ENCODE measurements around the gene TGFBR3. TPM values are rescaled to one million over a fixed set of nuclear protein-coding genes. Genes with fewer than 3 reads are reported as not detected.

TGFBR3 gene
- total and polyA plus RNA-seq, 9 of the 15 experiments (the other 6 are each of a cell fraction or from before 2014, with no cell fraction given) = 3.6 to 32.4 (median 15.6) TPM

GRCh38 chr1:91727763-91728162 is 158.2 kb downstream of the TGFBR3 start:
- H3K9me3 ChIP-seq (replicated peaks; ENCODE audit: control insufficient read depth, insufficient read depth, low read depth, low read length) = no peaks in the 10 kb centered on the region
- H3K4me2 ChIP-seq (ENCODE audit: insufficient read depth, low read length) = peak overlapping the region; percentile 11; the same call in 1 of the 2 replicates
- peaks cover 45% of the 10 kb centered on the region; the same call in 2 of the 3 replicates for H3K36me3 ChIP-seq (ENCODE audit: control insufficient read depth, insufficient read depth, low read length)
- no peak overlapping the region; a peak in 1 of 4 replicates for H3K9ac ChIP-seq (ENCODE audit: insufficient read depth in 1 of 2, low read depth in 2 of 2, low read length in 2 of 2)
- in situ Hi-C loops (cut with MboI) (no loop called here), intact Hi-C loops (cut with micrococcal nuclease) (no loop called here)
- H4K20me1 ChIP-seq (replicated peaks; ENCODE audit: control insufficient read depth, insufficient read depth, low read length) = no peaks in the 10 kb centered on the region
- no peaks in the 10 kb centered on the region for H3K27me3 ChIP-seq (ENCODE audit: control insufficient read depth in 2 of 2, insufficient read depth in 2 of 2, low read length in 2 of 2)
- WGBS (ENCODE audit: insufficient coverage, low coverage, missing lambda C conversion rate) = 49% methylated on average over 2 of the region's 2 CpGs
- FAIRE-seq = peak; percentile 54
- H3K27ac ChIP-seq (ENCODE audit: extremely low read depth, low read depth, low read length) = peak overlapping the region; percentile 22; the same call in 1 of the 3 replicates
- CTCF ChIA-PET (ENCODE audit: low intra/inter-chr PET ratio) = no interaction called here
- peaks cover 23 to 65% of the 10 kb centered on the region in 2 experiments for H3K4me1 ChIP-seq (replicated peaks in 1 of 2; ENCODE audit: control insufficient read depth in 2 of 2, insufficient read depth in 2 of 2, low read length in 2 of 2)
- DNase-seq (ENCODE audit: extremely low read depth in 1 of 4, low spot score in 3 of 4) = peak in 2 of 4 experiments; percentile 41 to 65
- no peak for ATAC-seq
- H3K9me1 ChIP-seq (ENCODE audit: control insufficient read depth, insufficient read depth, low read length) = no peaks in the 10 kb centered on the region
- POLR2A ChIA-PET = interaction anchor here (0.8 to 2.0 kb wide), 4 partner anchors 9 to 20 kb away, joined by 3 to 5 read pairs (median 4); no protein-coding TSS in a partner anchor
- peak overlapping the region; percentile 18; the same call in 1 of the 2 replicates for H2AFZ ChIP-seq (ENCODE audit: low read depth, low read length)
- H3K79me2 ChIP-seq (ENCODE audit: control insufficient read depth, insufficient read depth, low read length) = no peaks in the 10 kb centered on the region
- BruUV-seq (replicated peaks) = no TSS peak
- H3K4me3 ChIP-seq = no peak overlapping the region
- TF ChIP-seq E2F5 (CRISPR knock-in tag; IDR thresholded peaks at IDR 0.05) = no peak
- TF ChIP-seq FOXJ3 (CRISPR knock-in tag; IDR thresholded peaks at IDR 0.05) = no peak
- no peak for TF ChIP-seq VEZF1 (CRISPR knock-in tag; IDR thresholded peaks at IDR 0.05)
- no peak for TF ChIP-seq PCBP2 (IDR thresholded peaks at IDR 0.05; ENCODE audit: low read depth, low read length, poor library complexity, severe bottlenecking)
- TF ChIP-seq XRCC3 (IDR thresholded peaks at IDR 0.05) = no peak
- peak; percentile 59; the same call in 1 of the 2 replicates for TF ChIP-seq SMARCA4 (IDR thresholded peaks at IDR 0.05)
- no peak for TF ChIP-seq PML (IDR thresholded peaks at IDR 0.05; ENCODE audit: low read length)
- TF ChIP-seq L3MBTL2 (IDR thresholded peaks at IDR 0.05) = peak; percentile 76
- TF ChIP-seq ZNF584 (CRISPR knock-in tag; IDR thresholded peaks at IDR 0.05; ENCODE audit: low read depth) = no peak
- TF ChIP-seq, protein P1, sequence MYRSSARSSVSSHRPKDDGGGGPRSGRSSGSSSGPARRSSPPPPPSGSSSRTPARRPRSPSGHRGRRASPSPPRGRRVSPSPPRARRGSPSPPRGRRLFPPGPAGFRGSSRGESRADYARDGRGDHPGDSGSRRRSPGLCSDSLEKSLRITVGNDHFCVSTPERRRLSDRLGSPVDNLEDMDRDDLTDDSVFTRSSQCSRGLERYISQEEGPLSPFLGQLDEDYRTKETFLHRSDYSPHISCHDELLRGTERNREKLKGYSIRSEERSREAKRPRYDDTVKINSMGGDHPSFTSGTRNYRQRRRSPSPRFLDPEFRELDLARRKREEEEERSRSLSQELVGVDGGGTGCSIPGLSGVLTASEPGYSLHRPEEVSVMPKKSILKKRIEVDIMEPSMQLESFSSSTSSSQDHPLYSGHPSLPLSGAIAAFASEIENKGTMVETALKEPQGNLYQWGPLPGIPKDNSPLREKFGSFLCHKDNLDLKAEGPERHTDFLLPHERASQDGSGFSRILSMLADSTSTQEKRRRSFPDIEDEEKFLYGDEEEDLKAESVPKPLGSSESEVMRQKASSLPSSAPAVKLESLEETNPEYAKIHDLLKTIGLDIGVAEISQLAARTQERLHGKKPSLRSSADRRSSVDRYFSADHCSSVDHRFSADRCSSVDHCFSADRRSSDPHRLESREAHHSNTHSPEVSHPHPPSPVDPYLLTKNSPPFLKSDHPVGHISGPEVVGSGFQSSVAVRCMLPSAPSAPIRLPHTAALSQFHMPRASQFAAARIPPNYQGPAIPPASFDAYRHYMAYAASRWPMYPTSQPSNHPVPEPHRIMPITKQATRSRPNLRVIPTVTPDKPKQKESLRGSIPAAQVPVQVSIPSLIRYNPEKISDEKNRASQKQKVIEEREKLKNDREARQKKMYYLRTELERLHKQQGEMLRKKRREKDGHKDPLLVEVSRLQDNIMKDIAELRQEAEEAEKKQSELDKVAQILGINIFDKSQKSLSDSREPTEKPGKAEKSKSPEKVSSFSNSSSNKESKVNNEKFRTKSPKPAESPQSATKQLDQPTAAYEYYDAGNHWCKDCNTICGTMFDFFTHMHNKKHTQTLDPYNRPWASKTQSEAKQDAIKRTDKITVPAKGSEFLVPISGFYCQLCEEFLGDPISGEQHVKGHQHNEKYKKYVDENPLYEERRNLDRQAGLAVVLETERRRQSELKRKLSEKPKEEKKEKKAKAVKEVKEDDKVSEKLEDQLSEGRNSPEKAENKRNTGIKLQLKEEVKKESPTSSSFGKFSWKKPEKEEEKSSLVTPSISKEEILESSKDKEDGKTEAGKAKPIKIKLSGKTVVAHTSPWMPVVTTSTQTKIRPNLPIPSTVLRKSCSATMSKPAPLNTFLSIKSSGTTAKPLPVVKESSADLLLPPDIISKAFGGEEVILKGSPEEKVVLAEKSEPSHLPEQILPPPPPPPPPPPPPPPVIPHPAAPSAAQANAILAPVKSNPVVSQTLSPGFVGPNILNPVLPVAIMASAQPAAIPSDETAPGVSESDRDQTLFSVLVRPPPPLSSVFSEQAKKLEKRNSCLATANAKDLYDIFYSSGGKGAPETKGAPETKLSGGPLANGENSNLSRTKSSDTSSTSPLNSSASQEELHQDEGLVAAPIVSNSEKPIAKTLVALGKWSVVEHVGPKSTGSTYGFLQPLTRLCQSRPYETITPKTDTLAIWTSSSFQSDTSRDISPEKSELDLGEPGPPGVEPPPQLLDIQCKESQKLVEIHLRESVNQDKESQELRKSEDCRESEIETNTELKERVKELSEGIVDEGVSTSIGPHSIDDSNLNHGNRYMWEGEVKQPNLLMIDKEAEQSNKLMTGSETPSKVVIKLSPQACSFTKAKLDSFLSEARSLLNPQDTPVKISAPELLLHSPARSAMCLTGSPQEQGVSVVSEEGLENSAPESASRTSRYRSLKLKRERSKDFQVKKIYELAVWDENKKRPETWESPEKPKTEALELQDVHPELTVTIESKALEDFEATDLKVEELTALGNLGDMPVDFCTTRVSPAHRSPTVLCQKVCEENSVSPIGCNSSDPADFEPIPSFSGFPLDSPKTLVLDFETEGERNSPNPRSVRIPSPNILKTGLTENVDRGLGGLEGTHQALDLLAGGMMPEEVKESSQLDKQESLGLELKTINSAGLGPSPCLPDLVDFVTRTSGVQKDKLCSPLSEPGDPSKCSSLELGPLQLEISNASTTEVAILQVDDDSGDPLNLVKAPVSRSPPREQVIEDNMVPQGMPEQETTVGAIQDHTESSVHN (IDR thresholded peaks at IDR 0.05; ENCODE audit: borderline replicate concordance in 1 of 2, low read depth in 1 of 2) = no peak
- no peak for TF ChIP-seq ZNF165 (CRISPR knock-in tag; IDR thresholded peaks at IDR 0.05; ENCODE audit: borderline replicate concordance)
- no peak for TF ChIP-seq CHCHD3 (CRISPR knock-in tag; IDR thresholded peaks at IDR 0.05)
